Panc1 (cell line): ENCODE measurements around the gene MID1IP1. TPM values are rescaled to one million over a fixed set of nuclear protein-coding genes. Genes with fewer than 3 reads are reported as not detected.

ENCODE experiments used
- ATAC-seq: fragments of 200-7000 bp; cut with Tn5 transposase; 2 replicates; pipeline ENCODE4 v1.9.1; 2020; ENCODE audit warnings: mild to moderate bottlenecking, moderate library complexity
- BruUV-seq: library from RNA; stranded (reverse); fragments of 400-500 nt; replicated peaks from 2 replicates; lab custom pipeline; 2021; lab: Mats Ljungman, UMichigan
- CTCF ChIA-PET: fragments of 300-600 bp; sonication (Branson Sonifier 250); formaldehyde crosslinking; loops from one replicate; lab custom pipeline; 2022; ENCODE audit warnings: antibody characterized with exemption; lab: Charles Lee
- POLR2A ChIA-PET: fragments of 300-600 bp; sonication (Branson Sonifier 250); formaldehyde crosslinking; loops from one replicate; lab custom pipeline; 2022; ENCODE audit warnings: antibody characterized with exemption; lab: Charles Lee
- DNase-seq: peaks from one replicate; pipeline ENCODE4 v3.0.0-alpha.2; 2010; ENCODE audit warnings: low read depth, low spot score
- H3K27ac ChIP-seq: 2 replicates; pipeline ENCODE4 v1.5.1; 2011; ENCODE audit warnings: mild to moderate bottlenecking, low read length, inconsistent platforms
- H3K27me3 ChIP-seq: fragments of 200-500 bp; sonication (Bioruptor generic); 2 replicates; pipeline ENCODE4 v1.6.0; 2014; ENCODE audit warnings: low read length, inconsistent platforms; ENCODE audit not compliant: control insufficient read depth, insufficient read depth
- H3K36me3 ChIP-seq: fragments of 200-500 bp; sonication (Bioruptor generic); 2 replicates; pipeline ENCODE4 v1.5.1; 2014; ENCODE audit warnings: inconsistent platforms, mild to moderate bottlenecking, low read length, moderate library complexity; ENCODE audit not compliant: control insufficient read depth, insufficient read depth
- H3K4me1 ChIP-seq: 2 replicates; pipeline ENCODE4 v1.5.1; 2011; ENCODE audit warnings: inconsistent platforms, mild to moderate bottlenecking, low read length, moderate library complexity; ENCODE audit not compliant: control insufficient read depth, insufficient read depth
- H3K4me3 ChIP-seq, 2 experiments: 2 replicates each; pipeline ENCODE4 v1.5.1; 2011 to 2012; ENCODE audit warnings: low read depth in 2 of 2, low read length in 2 of 2, mild to moderate bottlenecking in 2 of 2, inconsistent platforms in 1 of 2, moderate library complexity in 1 of 2
- H3K9me3 ChIP-seq: fragments of 200-500 bp; sonication (Bioruptor generic); 2 replicates; pipeline ENCODE4 v1.5.1; 2014; ENCODE audit warnings: low read depth, mild to moderate bottlenecking, inconsistent platforms, low read length, moderate library complexity; ENCODE audit not compliant: control insufficient read depth, insufficient read depth
- CTCF ChIP-seq: fragments of 450-650 bp; IDR thresholded peaks from 2 replicates; pipeline ENCODE4 v1.5.1; 2017; ENCODE audit warnings: mild to moderate bottlenecking
- POLR2AphosphoS5 ChIP-seq: IDR thresholded peaks from 2 replicates; pipeline ENCODE4 v1.6.1; 2012; ENCODE audit warnings: mild to moderate bottlenecking, low read depth, low read length, moderate library complexity
- REST ChIP-seq, 2 experiments: IDR thresholded peaks; 2 replicates each; pipeline ENCODE4 v1.6.1; 2011 to 2012; ENCODE audit warnings: low read depth in 2 of 2, control low read depth in 1 of 2, low read length in 1 of 2, mild to moderate bottlenecking in 1 of 2, moderate library complexity in 1 of 2; ENCODE audit not compliant: insufficient read depth in 1 of 2
- SIN3A ChIP-seq: IDR thresholded peaks from 2 replicates; pipeline ENCODE4 v1.6.1; 2012; ENCODE audit warnings: low read depth, mild to moderate bottlenecking, low read length, moderate library complexity, borderline replicate concordance; ENCODE audit not compliant: insufficient read depth
- TCF7L2 ChIP-seq: IDR thresholded peaks from 2 replicates; pipeline ENCODE4 v1.6.1; 2011; ENCODE audit warnings: mild to moderate bottlenecking, low read depth, low read length, inconsistent platforms
- in situ Hi-C: cut with HindIII; loops from 2 replicates; pipeline ENCODE4 v1.10.0; 2016; ENCODE audit warnings: low sequenced_read_pairs, low pct_unique_long_range_greater_than_20kb
- intact Hi-C: fragments of 100-400 bp; cut with micrococcal nuclease; formaldehyde crosslinking; loops from one replicate; pipeline ENCODE4 v1.10.0; 2022; ENCODE audit not compliant: unreplicated experiment
- total RNA-seq: library from RNA; stranded (reverse); gene quantifications from one replicate; pipeline ENCODE4 v1.2.1, GENCODE V29; 2021; ENCODE audit not compliant: unreplicated experiment

Gene MID1IP1
- total RNA-seq, 1 experiment from 2014 or later, result 14.0 TPM

- no peak for ATAC-seq
- Histone ChIP-seq H3K27ac (no peak overlapping the region), H3K27me3 (no peaks in the 10 kb centered on the region), H3K4me3 (no peak overlapping the region), H3K9me3 (no peaks in the 10 kb centered on the region), H3K36me3 (no peaks in the 10 kb centered on the region), H3K4me1 (no peaks in the 10 kb centered on the region)
- ChIA-PET CTCF (no interaction called here), POLR2A (no interaction called here)
- no TSS peak for BruUV-seq
- intact Hi-C loops, result no loop called here
- TF ChIP-seq SIN3A, result no peak
- TF ChIP-seq TCF7L2, result no peak
- no peak for TF ChIP-seq CTCF
- TF ChIP-seq REST (IDR thresholded peaks at IDR 0.05; ENCODE audit: insufficient read depth in 1 of 2, low read depth in 2 of 2, low read length in 1 of 2), result no peak
- no peak for TF ChIP-seq POLR2AphosphoS5
- DNase-seq, result no peak
- in situ Hi-C loops, result no loop called here
These were observed 14.9 kb downstream of the MID1IP1 start for GRCh38 chrX:38816155-38816554.

- no peaks in the 10 kb centered on the region for H3K4me1 ChIP-seq
- intact Hi-C loops, result no loop called here
- POLR2A ChIA-PET, result no interaction called here
- no peak overlapping the region for H3K27ac ChIP-seq
- no peak overlapping the region for H3K4me3 ChIP-seq
- ATAC-seq (no peak), DNase-seq (no peak)
- no peaks in the 10 kb centered on the region for H3K27me3 ChIP-seq
- no TSS peak for BruUV-seq
- H3K36me3 ChIP-seq, result no peaks in the 10 kb centered on the region
- TF ChIP-seq REST (IDR thresholded peaks at IDR 0.05; ENCODE audit: insufficient read depth in 1 of 2, low read depth in 2 of 2, low read length in 1 of 2) (no peak), TCF7L2 (no peak), SIN3A (no peak), POLR2AphosphoS5 (no peak), CTCF (no peak)
- CTCF ChIA-PET, result no interaction called here
- in situ Hi-C loops, result no loop called here
- H3K9me3 ChIP-seq, result no peaks in the 10 kb centered on the region
These were observed 15.9 kb downstream of the MID1IP1 start for GRCh38 chrX:38817004-38817703.
